ENCODE measurements around the gene ZNF586.
"Not testable (repeated sequence)": the region's sequence is repeated elsewhere in the genome, so short reads cannot be mapped to it uniquely, and the experiment has no call there.

GRCh38 chr19:57738770-57739169 is 30.7 kb upstream of the ZNF586 start:
- not testable (repeated sequence) for TF ChIP-seq CTCF, POLR2A, EP300, POLR2AphosphoS5 (IDR thresholded peaks at IDR 0.05)
